Kidney (tissue), 14 donors: ENCODE results near the gene TRPM2. TPM values are rescaled to one million over a fixed set of nuclear protein-coding genes. Genes with fewer than 3 reads are reported as not detected.

Source experiments
- DNase-seq, 5 donors: peaks; one replicate each; pipeline ENCODE4 v3.0.0-alpha.2; 2013 to 2020
- FAIRE-seq: peaks from 2 replicates; lab custom pipeline; 2012; peaks lifted over from hg19 to GRCh38; lab: Jason Lieb, UNC
- H3K27ac ChIP-seq, 2 donors: one replicate each; pipeline ENCODE4 v1.7.0; 2013; ENCODE audit warnings: low read depth in 2 of 2, low read length in 2 of 2, inconsistent platforms in 1 of 2
- H3K27me3 ChIP-seq: one replicate; pipeline ENCODE4 v1.7.1; 2013; ENCODE audit warnings: low read length, inconsistent platforms; ENCODE audit not compliant: control insufficient read depth, insufficient read depth
- H3K36me3 ChIP-seq, 3 donors: one replicate each; pipeline versions ENCODE4 v1.7.0 to v1.7.1; 2013; ENCODE audit warnings: low read length in 3 of 3, control low read depth in 1 of 3, inconsistent platforms in 1 of 3; ENCODE audit not compliant: insufficient read depth in 3 of 3, control insufficient read depth in 2 of 3
- H3K4me1 ChIP-seq, 3 donors: one replicate each; pipeline versions ENCODE4 v1.7.0 to v1.7.1; 2013; ENCODE audit warnings: low read length in 3 of 3, inconsistent platforms in 1 of 3, low read depth in 1 of 3; ENCODE audit not compliant: control insufficient read depth in 2 of 3, insufficient read depth in 2 of 3
- H3K4me3 ChIP-seq, 3 donors: one replicate each; pipeline versions ENCODE4 v1.7.0 to v1.8.1; 2013; ENCODE audit warnings: low read length in 3 of 3, control low read depth in 1 of 3, inconsistent platforms in 1 of 3
- H3K9ac ChIP-seq, 3 donors: one replicate each; pipeline versions ENCODE4 v1.7.0 to v1.7.1; 2013; ENCODE audit warnings: low read length in 3 of 3, control low read depth in 1 of 3, inconsistent platforms in 1 of 3
- H3K9me3 ChIP-seq, 3 donors: one replicate each; pipeline versions ENCODE4 v1.7.0 to v1.7.1; 2013; ENCODE audit warnings: low read length in 3 of 3, control low read depth in 1 of 3, inconsistent platforms in 1 of 3; ENCODE audit not compliant: control insufficient read depth in 2 of 3, insufficient read depth in 1 of 3
- intact Hi-C: fragments of 100-400 bp; cut with DNase I; formaldehyde crosslinking; loops from one replicate; pipeline ENCODE4 v1.11.1; 2022
- polyA plus RNA-seq: library from polyadenylated mRNA; stranded (reverse); fragments of 350-450 nt; fragmentation: Illumina TruSeq; extraction: RNeasy Lipid Tissue Mini Kit (QIAGEN cat#74804); gene quantifications from one replicate; pipeline ENCODE4 v1.2.3, GENCODE V29; 2014; ENCODE audit warnings: low read depth, low replicate concordance; ENCODE audit not compliant: insufficient read depth
- total RNA-seq: library from RNA; stranded (reverse); fragmentation: NEBNext Ultra II Directional; extraction: Animal tissue kit (Norgen Biotek cat#: 25700); gene quantifications from one replicate; pipeline ENCODE4 v1.2.1, GENCODE V29; 2021
- TF ChIP-seq, protein P1 (sequence below): IDR thresholded peaks from 3 replicates; pipeline ENCODE4 v1.5.1; 2012; ENCODE audit warnings: mild to moderate bottlenecking, moderate library complexity, borderline replicate concordance; ENCODE audit not compliant: insufficient read depth; ENCODE audit errors: extremely low read depth
- donor health status: control.
- donor health status: control.
- donor health status: control.
- donor health status: control.
- donor health status: control.
- donor health status: DM: yes; HTN: yes; CAD: no.
- donor health status: Normal renal cell carcinoma (clear cell type).

Gene TRPM2
- total and polyA plus RNA-seq, 2 donors from 2014 or later: 2.0 to 11.5 TPM

DNA sequence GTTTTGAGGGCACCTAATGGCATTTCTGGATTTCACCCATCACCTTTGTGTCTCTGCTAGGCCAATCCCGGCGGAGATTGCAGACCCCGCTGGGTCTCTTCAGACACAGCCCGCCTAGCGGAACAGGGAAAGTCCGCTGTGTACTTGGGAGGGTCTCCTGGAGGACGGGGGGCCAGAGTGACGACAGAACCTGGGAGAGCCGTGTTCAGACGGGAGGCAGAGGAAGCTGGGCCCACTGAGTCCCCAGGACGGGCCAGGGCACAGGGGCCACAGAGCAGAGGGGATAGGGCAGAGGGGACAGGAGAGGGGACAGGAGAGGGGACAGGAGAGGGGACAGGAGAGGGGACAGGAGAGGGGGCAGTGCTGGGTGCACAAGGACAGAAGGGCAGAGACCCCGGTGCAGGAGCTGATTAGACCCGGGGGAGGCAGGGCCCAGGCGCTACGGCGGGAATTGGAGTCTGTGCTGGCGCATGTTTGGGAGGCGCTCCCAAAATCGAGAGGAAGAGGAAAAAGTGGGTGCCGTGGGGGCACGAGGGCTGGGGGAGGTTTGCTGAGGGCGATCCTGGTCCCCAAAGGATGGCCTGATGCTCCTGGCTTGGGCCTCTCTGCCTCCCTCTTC is 12.7 kb downstream of the TRPM2 start:
- DNase-seq (peak in 2 of 5 donors; percentile 22 to 52), FAIRE-seq (no peak)
- intact Hi-C loops: no loop called here
- H3K9me3 ChIP-seq: peaks cover 0 to 2% (median 0%) of the 10 kb centered on the region in 3 donors
- peaks cover 0 to 3% (median 0%) of the 10 kb centered on the region in 3 donors for H3K4me1 ChIP-seq
- H3K27me3 ChIP-seq: no peaks in the 10 kb centered on the region
- H3K27ac ChIP-seq: no peak overlapping the region
- H3K4me3 ChIP-seq: no peak overlapping the region
- no peaks in the 10 kb centered on the region for H3K36me3 ChIP-seq
- no peak overlapping the region for H3K9ac ChIP-seq
- TF ChIP-seq, protein P1, sequence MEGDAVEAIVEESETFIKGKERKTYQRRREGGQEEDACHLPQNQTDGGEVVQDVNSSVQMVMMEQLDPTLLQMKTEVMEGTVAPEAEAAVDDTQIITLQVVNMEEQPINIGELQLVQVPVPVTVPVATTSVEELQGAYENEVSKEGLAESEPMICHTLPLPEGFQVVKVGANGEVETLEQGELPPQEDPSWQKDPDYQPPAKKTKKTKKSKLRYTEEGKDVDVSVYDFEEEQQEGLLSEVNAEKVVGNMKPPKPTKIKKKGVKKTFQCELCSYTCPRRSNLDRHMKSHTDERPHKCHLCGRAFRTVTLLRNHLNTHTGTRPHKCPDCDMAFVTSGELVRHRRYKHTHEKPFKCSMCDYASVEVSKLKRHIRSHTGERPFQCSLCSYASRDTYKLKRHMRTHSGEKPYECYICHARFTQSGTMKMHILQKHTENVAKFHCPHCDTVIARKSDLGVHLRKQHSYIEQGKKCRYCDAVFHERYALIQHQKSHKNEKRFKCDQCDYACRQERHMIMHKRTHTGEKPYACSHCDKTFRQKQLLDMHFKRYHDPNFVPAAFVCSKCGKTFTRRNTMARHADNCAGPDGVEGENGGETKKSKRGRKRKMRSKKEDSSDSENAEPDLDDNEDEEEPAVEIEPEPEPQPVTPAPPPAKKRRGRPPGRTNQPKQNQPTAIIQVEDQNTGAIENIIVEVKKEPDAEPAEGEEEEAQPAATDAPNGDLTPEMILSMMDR: no peak

DNA sequence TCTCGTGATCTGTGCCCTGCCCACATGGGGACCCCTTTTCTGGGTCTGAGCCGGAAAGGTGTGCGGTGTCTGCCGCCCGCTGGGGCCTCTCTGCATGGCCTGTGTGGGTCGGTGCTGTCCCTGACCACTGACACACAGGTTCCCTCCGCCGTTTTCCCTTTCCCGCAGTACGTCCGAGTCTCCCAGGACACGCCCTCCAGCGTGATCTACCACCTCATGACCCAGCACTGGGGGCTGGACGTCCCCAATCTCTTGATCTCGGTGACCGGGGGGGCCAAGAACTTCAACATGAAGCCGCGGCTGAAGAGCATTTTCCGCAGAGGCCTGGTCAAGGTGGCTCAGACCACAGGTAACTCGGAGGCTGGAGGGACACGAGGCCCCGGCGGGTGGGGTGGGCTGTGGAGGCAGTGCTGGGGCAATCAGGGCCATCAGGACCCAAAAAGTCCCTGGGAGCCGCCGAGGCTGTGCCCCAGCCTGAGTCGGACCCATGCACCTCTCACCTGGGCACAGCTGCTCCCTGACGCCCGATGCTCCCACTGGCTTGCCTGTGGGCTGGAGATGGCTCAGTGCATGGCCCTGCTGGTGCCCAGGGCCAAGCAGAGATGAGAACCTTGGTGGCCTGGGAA is 13.3 kb downstream of the TRPM2 start:
- peaks cover 0 to 3% (median 0%) of the 10 kb centered on the region in 3 donors for H3K4me1 ChIP-seq
- FAIRE-seq: no peak
- peaks cover 0 to 2% (median 0%) of the 10 kb centered on the region in 3 donors for H3K9me3 ChIP-seq
- peak in 2 of 5 donors; percentile 30 to 67 for DNase-seq
- intact Hi-C loops: no loop called here
- no peak overlapping the region for H3K4me3 ChIP-seq
- no peak overlapping the region for H3K9ac ChIP-seq
- TF ChIP-seq, protein P1: no peak
- H3K36me3 ChIP-seq: no peaks in the 10 kb centered on the region
- H3K27me3 ChIP-seq: no peaks in the 10 kb centered on the region
- no peak overlapping the region for H3K27ac ChIP-seq

DNA sequence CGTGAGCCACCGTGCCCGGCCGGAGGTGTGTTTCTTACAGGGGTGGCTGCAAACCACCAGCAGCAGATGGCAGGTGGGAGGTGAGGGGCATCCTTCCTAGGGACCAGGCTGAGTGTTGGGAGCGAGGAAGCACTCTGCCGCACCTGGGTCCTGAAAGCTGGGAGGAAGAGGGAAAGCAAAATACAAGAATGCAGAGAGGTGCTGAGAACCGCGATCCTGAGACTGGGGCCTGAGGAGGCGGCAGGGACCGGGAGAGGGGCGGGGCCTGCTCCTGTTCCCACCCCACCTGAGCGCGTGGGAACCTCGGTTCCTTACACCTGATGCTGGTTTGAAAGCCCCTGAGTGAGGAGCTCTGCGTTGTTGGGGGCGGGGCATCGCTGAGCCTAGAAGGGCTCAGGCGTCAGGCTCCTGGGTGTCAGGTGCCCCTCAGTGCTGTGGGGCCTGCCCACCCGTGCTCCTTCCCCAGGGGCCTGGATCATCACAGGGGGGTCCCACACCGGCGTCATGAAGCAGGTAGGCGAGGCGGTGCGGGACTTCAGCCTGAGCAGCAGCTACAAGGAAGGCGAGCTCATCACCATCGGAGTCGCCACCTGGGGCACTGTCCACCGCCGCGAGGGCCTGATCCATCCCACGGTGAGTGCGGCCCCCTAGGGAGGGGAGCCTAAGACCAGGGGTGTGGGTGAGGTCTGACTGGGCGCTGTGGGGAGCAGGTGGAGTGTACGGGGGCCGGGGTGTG is 15.5 kb downstream of the TRPM2 start:
- H3K27me3 ChIP-seq: no peaks in the 10 kb centered on the region
- no peaks in the 10 kb centered on the region for H3K9me3 ChIP-seq
- H3K36me3 ChIP-seq: no peaks in the 10 kb centered on the region
- no peak overlapping the region for H3K27ac ChIP-seq
- DNase-seq (peak in 3 of 5 donors; percentile 33 to 73 (median 69)), FAIRE-seq (no peak)
- no peak overlapping the region for H3K9ac ChIP-seq
- H3K4me3 ChIP-seq: no peak overlapping the region
- TF ChIP-seq, protein P1: no peak
- intact Hi-C loops: no loop called here
- peaks cover 0 to 3% (median 0%) of the 10 kb centered on the region in 3 donors for H3K4me1 ChIP-seq
